Heart left ventricle (tissue), 13 donors: ENCODE data around the gene SLC7A5.

ENCODE experiments used
- CTCF ChIP-seq, 12 donors: fragments of 200-600 bp; sonication (generic) in 4 of 12; IDR thresholded peaks; one replicate each; pipeline versions ENCODE4 v1.5.0 to v1.8.0; 2018 to 2022; ENCODE audit warnings: antibody characterized with exemption in 12 of 12, mild to moderate bottlenecking in 5 of 12
- POLR2A ChIP-seq, 2 donors: fragments of 450-650 bp; IDR thresholded peaks; one replicate each; pipeline ENCODE4 v1.6.1; 2017; ENCODE audit warnings: antibody characterized with exemption in 2 of 2, mild to moderate bottlenecking in 2 of 2, moderate library complexity in 2 of 2
- donor health status: ischemic (EF 13 %, LVEDD 7.1; RV severe dilation, severe dysfunction).
- donor health status: DM: no; HTN: yes; CAD: no.
- donor health status: DM: no; HTN: no; CAD: no.
- donor health status: ischemic (EF 25% LVEDD 6.9; RV normal size, moderate dysfunction).
- donor health status: ischemic (EF 25% LVEDD 5.7; RV mildly dilated, moderate dysfunction).
- donor health status: ischemic (EF 35%, LVEDD 5.7; RV mildly dilated, moderate dysfunction).
- donor health status: nonischemic (EF 11% LVEDD 7.7; RV severe dilation, severe dysfunction).
- donor health status: DM: yes; HTN: yes; CAD: no.
- donor health status: PGD.
- donor health status: ischemic (EF 29% LVEDD 5.4; RV normal size, mild dysfunction).
- donor health status: nonischemic (EF 23%, LVEDD 6.1; RV moderate dilation, normal function).

DNA sequence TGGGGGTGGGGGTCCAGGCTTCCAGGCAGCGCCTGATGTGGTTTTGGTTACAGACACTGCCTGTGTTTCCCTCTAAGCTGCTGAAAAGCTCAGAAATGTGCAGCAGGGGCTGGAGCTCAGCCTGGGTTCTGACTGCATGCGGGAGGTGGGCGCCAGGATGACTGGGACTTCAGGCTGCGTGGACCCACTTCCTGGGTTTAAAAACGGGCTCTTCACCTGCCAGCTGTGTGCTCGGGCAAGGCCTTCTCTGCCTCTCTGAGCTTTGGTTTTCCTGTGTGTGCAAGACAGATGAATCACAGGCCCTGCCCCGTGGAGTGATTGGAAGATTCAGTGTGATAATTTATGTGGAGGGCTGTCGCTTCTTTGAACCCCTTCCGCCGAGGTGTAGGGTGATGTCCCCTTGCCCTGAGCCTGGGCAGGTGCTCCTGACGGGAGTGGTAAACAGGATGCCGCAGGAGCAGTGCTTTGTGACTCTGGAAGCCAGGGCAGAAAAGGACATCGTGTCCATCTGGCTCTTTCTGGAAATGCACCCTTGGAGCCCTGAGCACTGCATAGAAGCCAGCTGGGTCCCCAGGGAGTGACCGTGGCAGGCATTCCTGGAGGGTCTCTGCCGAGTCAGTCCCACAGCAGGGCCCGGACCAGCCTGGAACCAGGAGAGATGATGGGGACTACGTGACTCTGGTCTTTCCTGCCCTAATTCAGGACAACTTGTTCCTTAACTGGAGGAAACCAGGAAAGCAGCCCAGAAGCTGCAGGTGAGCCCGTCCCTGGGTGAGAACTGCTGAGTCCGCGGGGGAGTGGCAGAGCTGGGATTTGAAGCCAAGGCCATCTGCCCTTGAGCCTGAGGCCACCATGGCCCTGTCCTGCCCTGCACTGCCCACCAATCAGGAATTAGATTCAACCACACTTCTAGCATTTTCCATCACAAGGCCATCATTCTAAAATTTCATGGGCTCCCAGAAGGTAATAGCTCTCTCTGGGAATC, 28.5 kb upstream of the SLC7A5 start:
- TF ChIP-seq CTCF (IDR thresholded peaks at IDR 0.05) (no peak), POLR2A (IDR thresholded peaks at IDR 0.05) (no peak)
